Neural progenitor cell (in vitro differentiated cells): ENCODE data around the gene PTPRG.

Experiments
- EZH2 ChIP-seq: fragments of 200-600 bp; sonication (generic); IDR thresholded peaks from 2 replicates; pipeline ENCODE4 v1.6.1; 2017; ENCODE audit warnings: antibody characterized with exemption, mild to moderate bottlenecking, moderate library complexity
- TF ChIP-seq, protein P1 (sequence below): fragments of 200-600 bp; sonication (generic); IDR thresholded peaks from 2 replicates; pipeline ENCODE4 v1.5.1; 2017; ENCODE audit warnings: antibody characterized with exemption, mild to moderate bottlenecking

DNA sequence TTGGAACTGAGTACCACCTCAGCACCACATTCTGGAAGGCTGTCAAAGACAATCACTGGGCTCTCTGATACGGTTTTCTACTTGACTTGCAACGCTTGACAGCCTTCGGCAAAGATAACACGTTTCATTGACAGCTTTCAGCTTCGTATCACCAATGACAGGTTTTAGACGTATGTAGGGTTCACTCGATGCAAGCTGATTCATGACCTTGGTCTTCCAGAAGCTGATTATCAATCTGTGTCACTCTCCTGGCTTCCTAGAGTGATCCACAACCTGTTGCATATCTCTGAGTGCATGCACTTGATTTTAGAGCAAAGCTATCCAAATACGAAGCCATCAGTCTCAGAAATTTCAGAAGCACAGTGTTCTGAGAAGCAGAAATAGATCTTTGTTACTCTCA is 430.3 kb downstream of the PTPRG start:
- TF ChIP-seq, protein P1, sequence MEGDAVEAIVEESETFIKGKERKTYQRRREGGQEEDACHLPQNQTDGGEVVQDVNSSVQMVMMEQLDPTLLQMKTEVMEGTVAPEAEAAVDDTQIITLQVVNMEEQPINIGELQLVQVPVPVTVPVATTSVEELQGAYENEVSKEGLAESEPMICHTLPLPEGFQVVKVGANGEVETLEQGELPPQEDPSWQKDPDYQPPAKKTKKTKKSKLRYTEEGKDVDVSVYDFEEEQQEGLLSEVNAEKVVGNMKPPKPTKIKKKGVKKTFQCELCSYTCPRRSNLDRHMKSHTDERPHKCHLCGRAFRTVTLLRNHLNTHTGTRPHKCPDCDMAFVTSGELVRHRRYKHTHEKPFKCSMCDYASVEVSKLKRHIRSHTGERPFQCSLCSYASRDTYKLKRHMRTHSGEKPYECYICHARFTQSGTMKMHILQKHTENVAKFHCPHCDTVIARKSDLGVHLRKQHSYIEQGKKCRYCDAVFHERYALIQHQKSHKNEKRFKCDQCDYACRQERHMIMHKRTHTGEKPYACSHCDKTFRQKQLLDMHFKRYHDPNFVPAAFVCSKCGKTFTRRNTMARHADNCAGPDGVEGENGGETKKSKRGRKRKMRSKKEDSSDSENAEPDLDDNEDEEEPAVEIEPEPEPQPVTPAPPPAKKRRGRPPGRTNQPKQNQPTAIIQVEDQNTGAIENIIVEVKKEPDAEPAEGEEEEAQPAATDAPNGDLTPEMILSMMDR, result no peak
- no peak for TF ChIP-seq EZH2
